ENCODE data around the gene TBCA. TPM values are rescaled to one million over a fixed set of nuclear protein-coding genes. Genes with fewer than 3 reads are reported as not detected.

Gene TBCA
- total RNA-seq, 2 donors from 2014 or later = 113 to 114 TPM

DNA sequence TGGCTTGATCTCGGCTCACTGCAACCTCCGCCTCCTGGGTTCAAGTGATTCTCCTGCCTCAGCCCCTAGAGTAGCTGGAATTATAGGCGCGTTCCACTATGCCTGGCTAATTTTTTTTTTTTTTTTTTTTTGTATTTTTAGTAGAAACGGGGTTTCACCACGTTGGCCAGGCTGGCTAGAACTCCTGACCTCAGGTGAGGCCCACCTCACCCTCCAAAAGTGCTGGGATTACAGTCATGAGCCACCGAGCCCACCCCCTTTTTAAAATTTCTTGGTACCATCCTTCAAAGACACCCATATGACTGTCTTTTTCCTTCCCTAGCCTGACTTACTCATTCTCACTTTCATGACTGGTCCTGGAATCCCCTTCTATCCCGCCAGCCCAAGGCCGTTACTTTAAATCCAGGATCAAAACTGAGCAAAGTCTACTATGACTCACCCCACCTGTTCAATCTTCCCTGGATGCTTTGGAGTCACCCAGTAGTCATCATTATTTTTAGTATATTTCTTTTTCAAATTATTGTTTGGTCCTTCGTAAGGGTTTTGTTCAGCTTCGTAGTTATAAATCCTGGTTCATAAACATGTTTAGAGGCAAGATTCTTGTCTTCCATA is 1.2 kb upstream of the TBCA start:
- DNase-seq (ENCODE audit: low spot score) = no peak
- TF ChIP-seq, protein P1, sequence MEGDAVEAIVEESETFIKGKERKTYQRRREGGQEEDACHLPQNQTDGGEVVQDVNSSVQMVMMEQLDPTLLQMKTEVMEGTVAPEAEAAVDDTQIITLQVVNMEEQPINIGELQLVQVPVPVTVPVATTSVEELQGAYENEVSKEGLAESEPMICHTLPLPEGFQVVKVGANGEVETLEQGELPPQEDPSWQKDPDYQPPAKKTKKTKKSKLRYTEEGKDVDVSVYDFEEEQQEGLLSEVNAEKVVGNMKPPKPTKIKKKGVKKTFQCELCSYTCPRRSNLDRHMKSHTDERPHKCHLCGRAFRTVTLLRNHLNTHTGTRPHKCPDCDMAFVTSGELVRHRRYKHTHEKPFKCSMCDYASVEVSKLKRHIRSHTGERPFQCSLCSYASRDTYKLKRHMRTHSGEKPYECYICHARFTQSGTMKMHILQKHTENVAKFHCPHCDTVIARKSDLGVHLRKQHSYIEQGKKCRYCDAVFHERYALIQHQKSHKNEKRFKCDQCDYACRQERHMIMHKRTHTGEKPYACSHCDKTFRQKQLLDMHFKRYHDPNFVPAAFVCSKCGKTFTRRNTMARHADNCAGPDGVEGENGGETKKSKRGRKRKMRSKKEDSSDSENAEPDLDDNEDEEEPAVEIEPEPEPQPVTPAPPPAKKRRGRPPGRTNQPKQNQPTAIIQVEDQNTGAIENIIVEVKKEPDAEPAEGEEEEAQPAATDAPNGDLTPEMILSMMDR (IDR thresholded peaks at IDR 0.05) = no peak
- Histone ChIP-seq H3K4me3 (no peak overlapping the region), H3K36me3 (no peaks in the 10 kb centered on the region), H3K4me1 (peaks cover 0 to 29% of the 10 kb centered on the region in 2 donors), H3K27me3 (no peaks in the 10 kb centered on the region), H3K9me3 (no peaks in the 10 kb centered on the region), H3K27ac (no peak overlapping the region)

GRCh38 chr5:77776554-77777206 is 541 bp upstream of the TBCA start:
- no peaks in the 10 kb centered on the region for H3K27me3 ChIP-seq
- peaks cover 0 to 36% of the 10 kb centered on the region in 2 donors for H3K4me1 ChIP-seq
- H3K36me3 ChIP-seq = no peaks in the 10 kb centered on the region
- peak overlapping the region; percentile 95 to 97 for H3K27ac ChIP-seq
- no peak for DNase-seq (ENCODE audit: low spot score)
- TF ChIP-seq, protein P1 (IDR thresholded peaks at IDR 0.05) = no peak
- H3K9me3 ChIP-seq = no peaks in the 10 kb centered on the region
- H3K4me3 ChIP-seq = peak overlapping the region; percentile 78 to 80

DNA sequence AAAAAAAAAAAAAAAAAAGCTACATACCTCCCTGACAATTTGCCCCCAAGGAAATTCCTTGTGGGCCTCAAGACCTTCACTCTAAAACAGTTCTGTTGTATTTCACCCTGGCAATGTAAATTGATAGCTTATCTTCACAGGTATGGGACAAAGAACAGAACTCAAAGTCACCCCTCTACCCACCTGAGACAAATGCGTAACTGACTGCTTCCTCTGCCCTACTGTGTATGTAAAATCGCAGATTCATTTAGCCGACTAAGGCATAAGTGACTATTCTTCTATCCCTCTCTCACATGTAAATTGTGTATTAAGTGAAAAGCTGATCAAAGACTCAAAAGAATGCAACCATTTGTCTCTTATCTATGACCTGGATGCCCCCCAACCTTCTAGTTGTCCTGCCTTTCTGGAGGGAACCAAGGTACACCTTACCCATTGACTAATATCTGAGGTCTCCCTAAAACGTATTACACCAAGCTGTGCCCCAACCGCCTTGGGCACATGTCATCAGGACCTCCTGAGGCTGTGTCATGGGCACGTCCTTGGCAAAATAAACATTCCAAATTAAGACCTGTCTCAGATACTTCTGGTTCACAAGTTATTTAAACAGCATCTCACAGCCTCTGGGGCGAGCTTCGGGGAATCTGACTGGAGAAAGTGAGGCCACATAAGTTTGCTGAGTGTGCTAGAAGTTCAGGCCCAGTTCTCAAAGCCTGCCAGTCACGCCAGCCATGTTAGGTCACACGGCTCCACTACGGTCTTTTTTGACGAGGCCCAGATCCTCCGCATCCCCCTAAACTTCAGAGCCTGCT is 954 bp downstream of the TBCA start:
- no peaks in the 10 kb centered on the region for H3K9me3 ChIP-seq
- H3K4me1 ChIP-seq = peaks cover 0 to 46% of the 10 kb centered on the region in 2 donors
- TF ChIP-seq, protein P1 (IDR thresholded peaks at IDR 0.05) = no peak
- no peak for DNase-seq (ENCODE audit: low spot score)
- peak overlapping the region; percentile 78 to 80 for H3K4me3 ChIP-seq
- peak overlapping the region; percentile 95 to 97 for H3K27ac ChIP-seq
- H3K27me3 ChIP-seq = no peaks in the 10 kb centered on the region
- H3K36me3 ChIP-seq = no peaks in the 10 kb centered on the region

DNA sequence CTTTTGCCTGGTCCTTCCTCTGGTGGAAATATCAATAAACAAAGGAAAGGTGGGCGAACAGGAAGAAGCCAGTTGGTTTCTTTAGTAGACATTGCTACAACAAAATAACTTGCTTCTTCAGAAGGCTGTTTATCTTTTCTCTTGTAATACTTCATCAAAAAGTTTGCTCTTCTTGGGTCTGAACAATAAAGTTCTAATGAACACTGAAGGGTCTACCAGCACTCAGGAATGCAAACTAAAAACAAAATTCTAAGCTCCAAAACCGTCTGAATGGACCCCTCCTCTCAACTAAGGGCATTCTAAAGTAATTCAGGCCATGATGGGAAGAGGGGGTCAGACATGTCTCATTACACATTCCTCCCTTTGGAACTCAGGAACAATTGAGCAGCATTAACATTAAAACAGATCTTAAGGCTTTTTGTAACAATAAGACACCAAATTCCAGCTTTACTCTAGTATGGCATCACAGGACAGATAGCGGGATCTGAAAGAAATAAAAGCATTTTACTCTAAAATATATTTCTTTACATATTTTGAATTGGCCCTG is 2.3 kb downstream of the TBCA start:
- peaks cover 0 to 46% of the 10 kb centered on the region in 2 donors for H3K4me1 ChIP-seq
- TF ChIP-seq, protein P1 (IDR thresholded peaks at IDR 0.05) = no peak
- H3K27me3 ChIP-seq = no peaks in the 10 kb centered on the region
- no peak overlapping the region for H3K27ac ChIP-seq
- DNase-seq (ENCODE audit: low spot score) = no peak
- no peak overlapping the region for H3K4me3 ChIP-seq
- no peaks in the 10 kb centered on the region for H3K9me3 ChIP-seq
- H3K36me3 ChIP-seq = no peaks in the 10 kb centered on the region

DNA sequence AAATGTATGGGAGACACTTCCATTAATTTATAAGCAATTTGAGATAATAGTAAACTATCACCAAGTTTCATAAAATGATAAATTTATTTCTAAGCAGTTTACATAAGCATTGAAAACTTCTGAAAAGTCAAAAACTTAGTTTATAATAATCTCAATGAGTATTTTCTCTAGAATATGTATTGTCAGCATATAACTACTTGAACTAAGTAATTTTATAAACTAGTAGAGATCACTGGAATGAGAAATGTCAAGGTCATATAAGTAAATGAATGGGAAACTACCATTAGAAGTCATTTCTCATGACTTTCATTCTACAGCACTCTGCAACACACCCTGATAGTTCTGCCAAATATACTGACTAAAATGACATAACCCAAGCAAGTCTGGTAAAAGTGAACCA is 3.4 kb downstream of the TBCA start:
- Histone ChIP-seq H3K4me1 (peaks cover 0 to 46% of the 10 kb centered on the region in 2 donors), H3K9me3 (no peaks in the 10 kb centered on the region), H3K27ac (no peak overlapping the region), H3K27me3 (no peaks in the 10 kb centered on the region), H3K4me3 (no peak overlapping the region), H3K36me3 (no peaks in the 10 kb centered on the region)
- TF ChIP-seq, protein P1 (IDR thresholded peaks at IDR 0.05) = no peak
- DNase-seq (ENCODE audit: low spot score) = no peak
